NCI-H146 treated with DMSO at 0.1 percent for 48 hours (cell line): ENCODE data around the gene EIF4E1B.

ENCODE experiments used
- DNase-seq: peaks from one replicate; lab custom pipeline; 2025; ENCODE audit not compliant: unreplicated experiment; lab: John Stamatoyannopoulos, UW

EIF4E1B gene

DNA sequence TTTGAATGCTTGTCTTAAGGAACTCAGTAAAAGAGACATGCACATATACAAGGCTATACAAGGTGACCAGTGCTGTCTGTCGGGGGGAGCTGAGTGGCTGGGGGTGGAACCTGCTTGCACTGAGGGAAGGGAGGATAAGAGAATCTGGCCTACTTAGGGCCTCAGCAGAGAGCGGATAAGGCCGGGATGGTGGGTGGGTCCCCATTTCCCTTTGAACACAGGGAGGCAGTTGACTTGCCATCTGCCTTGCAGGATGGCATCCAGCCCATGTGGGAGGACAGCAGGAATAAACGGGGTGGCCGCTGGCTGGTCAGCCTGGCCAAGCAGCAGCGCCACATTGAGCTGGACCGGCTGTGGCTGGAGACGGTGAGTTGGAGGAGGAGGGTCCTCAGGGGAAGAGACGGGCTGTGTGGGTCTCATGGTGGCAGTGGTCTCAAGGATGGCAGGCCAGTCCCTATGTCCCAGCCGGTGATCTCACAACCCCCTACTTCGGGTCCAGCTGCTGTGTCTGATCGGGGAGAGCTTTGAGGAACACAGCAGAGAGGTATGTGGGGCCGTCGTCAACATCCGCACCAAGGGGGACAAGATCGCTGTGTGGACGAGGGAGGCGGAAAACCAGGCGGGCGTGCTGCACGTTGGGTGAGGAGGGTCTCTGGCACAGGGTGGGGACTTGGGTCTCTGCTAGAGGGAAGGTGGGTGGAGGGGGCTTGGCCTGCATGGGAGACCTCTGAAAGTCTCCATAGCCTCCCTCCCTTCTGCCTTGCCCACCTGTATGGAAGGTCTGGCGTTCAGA, 14.6 kb downstream of the EIF4E1B start:
- DNase-seq = no peak

DNA sequence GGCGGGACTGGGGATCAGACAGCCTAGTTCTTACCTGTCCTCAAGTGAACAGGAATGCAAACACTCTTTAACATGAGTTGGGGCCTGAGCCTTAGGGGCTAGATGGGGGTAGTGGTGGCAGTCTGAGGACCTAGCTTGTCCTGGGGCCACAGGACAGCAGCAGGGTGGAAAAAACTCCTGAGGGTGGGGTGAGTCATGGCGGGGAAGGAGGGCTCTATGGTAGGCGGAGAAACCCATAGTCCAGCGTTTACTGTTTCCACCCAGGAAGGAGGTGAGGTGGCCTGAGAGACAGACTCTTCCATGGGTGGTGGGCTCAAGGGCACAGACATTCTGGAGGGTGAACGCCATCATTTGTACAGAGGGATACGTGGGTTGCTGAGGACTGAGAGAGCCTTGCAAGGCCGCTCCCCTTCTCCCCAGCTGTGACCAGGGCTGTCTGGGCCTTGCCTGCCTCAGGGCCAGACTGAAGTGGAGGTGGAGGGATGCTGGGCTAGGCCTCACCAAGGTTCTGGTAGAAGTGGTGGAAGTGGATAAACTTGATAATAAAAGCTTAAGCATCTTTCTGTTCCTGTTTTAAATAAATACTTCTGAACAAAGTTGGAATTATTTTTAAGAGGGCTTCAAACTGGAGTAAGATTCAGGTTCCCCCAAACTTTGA, 15.7 kb downstream of the EIF4E1B start:
- DNase-seq = no peak

DNA sequence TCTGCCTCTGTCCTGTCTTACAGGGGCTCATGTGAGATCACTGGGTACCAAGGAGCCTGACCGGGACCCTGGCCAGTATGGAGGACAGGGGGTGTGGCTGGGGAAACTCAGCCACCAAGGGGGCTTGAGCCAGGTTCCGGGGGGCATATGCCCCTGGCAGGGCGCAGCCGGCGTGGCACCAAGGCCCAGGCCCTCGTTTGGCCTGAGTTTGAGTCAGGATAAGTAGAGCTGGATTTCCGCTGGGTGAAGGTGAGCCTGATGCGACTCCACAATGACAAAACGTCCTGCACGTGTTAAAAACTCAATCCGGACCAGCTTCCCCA, 16.2 kb downstream of the EIF4E1B start:
- DNase-seq = no peak

GRCh38 chr5:176647030-176647842, 16.8 kb downstream of the EIF4E1B start, which contains the start of gene TSPAN17:
Gene TSPAN17 (plus strand): TSS chr5:176647484. CDS start chr5:176647616, 132 bp downstream.
- peak; percentile 90 for DNase-seq

- DNase-seq = no peak
These were observed 17.5 kb downstream of the EIF4E1B start for GRCh38 chr5:176647843-176648473.

DNA sequence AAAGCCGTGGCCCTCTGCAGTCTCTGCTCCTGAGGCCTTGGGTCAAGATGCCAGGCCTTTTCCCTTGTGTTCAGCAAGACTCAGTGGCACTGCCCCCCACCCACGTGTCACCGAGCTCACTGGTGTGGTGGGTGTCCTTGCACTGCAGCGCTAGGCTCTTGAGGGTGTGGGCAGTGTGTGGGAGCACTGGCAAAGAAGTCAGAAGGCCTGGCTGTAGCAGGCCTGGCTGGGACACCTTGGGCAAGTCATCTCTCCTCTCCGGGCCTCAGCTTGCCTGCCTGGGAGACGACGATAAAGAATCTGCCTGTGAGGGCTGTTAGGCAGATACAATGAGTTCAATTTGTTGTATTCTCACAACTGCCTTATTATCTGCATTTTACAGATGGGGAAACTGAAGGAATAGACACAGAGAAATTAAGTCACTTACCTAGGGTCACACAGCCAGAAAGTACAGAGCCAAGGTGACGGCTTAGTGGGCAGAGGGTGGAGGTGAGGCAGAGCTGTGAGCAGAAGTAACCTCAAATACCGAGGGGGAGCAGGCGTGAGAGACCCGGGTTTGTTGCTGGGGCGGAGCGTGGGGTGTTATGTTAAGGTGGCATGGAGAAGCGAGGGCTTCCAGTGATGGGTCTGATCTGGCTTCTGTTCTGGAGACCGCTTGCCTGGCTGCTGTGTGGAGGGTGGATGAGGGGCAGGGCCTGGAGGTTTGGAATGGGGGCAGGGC, 18.2 kb downstream of the EIF4E1B start:
- DNase-seq = no peak

GRCh38 chr5:176650354-176650884, 19.9 kb downstream of the EIF4E1B start:
- DNase-seq = no peak

GRCh38 chr5:176651472-176651980, 21.1 kb downstream of the EIF4E1B start:
- no peak for DNase-seq

DNA sequence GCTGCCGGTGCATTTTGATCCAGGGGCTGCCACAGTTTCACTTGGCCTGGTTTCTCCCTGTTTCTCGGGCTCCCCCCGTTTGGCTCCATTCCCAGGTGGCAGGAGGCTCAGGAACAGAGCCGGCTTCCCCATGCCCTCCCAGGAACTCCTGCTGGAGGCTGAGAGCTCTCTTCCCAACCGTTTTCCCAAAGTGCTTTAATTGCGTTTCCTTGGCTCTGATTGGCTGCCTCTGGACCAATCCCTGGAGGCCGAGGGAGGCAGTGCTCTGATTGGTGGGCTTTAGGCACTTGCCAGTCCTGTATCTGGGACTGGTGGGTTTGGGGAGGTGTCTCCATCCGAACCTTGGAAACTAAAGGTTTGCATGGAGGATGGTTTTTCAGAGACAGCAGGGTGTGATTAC, 21.7 kb downstream of the EIF4E1B start:
- no peak for DNase-seq

DNA sequence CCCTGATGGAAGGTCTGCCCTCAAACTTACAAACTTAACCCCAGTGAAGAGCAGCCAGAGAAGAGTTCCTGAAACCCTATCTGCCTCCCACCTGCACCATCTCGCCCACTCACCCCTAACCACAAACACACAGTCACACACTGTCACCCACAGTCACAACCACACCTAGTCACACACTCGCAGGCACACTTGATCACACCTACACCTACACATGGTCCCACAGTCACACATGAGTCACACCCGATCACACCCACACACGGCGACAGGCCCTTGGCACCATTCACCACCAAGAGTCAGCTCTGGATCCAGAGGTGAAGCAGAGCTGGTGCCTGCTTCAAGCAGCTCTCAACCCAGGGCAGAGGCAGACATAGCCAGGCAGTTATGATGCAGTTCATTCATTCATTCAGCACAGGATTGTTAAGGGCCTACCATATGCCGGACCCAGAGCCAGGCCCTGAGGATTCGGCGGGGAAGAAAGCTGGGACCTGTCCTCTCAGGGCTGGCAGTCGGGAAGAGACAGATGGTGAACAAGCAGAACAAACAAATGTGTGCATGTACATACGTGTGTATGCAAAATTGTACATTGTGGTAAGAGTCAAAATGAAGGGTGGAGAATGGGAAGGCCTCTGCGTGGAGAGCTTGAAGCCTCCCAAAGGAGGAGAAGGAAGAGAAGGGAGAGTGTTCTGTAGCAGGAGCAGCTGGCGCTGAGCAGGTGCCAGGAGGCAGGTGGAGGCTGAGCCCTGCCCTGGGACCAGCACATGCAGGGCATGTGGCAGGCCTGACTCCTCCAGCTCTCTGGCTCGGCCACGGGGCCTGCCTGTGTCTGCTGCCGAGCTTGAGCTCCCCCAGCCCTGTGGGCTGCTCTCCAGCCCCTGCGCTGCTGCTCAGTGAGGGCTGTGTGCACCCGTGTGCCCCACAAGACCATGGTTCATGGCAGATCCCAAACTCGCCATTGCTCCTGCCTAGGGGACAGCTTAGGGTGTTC, 23.2 kb downstream of the EIF4E1B start:
- no peak for DNase-seq

DNA sequence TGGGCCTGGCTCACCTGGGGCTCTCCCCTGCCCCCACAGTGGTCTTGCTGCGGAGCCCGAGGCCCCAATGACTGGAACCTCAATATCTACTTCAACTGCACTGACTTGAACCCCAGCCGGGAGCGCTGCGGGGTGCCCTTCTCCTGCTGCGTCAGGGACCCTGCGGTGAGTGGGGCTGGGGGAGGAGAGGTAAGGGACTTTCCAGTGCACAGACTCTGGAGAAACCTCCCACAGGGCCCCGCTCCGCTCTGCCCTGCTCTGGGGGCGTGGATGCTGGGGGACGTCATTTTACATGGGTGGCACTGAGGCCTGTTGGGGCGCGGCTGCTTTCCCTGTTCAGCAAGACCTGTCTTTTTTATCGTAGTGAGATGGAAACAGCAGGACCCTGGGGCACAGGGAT, 24.4 kb downstream of the EIF4E1B start:
- DNase-seq = no peak

DNA sequence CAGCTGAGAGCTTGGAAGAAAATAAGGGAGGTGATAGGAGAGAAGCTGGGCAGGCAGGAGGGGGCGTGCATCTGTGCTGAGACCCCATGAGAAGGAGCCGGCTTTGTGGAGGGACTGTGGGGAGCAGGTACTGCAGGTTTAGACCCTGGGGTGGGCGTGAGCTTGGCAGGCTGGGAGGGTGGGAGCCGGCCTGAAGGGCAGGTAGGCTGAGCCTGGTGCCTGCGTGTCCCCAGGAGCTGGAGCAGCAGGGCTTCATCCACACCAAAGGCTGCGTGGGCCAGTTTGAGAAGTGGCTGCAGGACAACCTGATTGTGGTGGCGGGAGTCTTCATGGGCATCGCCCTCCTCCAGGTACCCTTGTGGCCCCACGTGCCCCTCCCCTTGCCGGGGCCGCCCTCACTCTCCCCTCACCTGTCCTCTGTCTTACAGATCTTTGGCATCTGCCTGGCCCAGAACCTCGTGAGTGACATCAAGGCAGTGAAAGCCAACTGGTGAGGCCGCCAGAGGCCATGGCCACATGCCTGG, 26.1 kb downstream of the EIF4E1B start:
- no peak for DNase-seq

- DNase-seq = peak; percentile 3
These were observed 27.6 kb downstream of the EIF4E1B start for GRCh38 chr5:176658007-176658599.

DNA sequence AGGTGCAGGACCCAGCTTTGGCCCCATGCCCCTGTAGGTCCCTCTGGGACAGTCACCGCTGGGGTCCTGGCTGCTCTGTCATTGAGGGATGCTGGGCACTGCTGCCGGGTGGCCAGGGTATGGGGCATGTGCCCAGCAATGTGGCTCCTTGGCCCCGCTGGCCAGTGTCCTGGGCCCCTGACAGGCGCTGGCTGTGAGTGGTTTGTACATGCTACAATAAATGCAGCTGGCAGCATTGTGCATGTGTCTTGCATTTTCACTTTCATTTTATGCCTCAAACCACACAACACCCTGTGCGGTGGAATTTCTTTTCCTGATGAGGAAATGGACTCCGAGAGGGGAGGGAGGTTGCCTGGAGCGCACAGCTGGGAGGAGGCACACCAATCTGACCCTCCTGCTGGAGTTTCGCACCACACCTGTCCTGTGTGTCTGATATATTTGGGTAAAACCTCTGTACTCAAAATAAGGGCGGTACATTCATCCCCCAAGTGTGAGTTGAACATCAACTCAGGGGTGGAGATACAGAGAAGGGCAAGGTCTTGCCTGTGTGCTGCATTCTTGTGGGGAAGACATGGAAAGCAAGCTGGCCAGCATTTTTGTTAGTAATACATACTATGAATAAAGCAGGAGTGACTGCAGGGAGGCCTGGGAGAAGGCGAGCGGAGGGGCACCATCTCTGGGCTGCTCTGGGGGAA, 28.5 kb downstream of the EIF4E1B start:
- no peak for DNase-seq

DNA sequence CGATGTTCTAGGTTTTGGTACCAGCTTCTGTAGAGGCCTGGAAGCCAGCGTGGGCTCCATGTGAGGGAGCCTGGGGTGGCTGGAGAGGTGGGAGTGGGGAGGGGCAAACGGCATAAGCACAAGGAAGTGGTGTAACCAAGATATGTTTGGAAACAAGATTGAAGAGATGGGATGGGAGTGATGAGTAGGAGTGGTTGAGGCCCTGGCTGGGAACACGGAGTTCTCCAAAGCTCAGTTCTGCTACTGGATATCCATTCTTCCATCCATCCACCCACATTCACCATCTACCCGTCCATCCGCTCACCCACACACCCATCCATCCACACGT, 29.0 kb downstream of the EIF4E1B start:
- DNase-seq = no peak

DNA sequence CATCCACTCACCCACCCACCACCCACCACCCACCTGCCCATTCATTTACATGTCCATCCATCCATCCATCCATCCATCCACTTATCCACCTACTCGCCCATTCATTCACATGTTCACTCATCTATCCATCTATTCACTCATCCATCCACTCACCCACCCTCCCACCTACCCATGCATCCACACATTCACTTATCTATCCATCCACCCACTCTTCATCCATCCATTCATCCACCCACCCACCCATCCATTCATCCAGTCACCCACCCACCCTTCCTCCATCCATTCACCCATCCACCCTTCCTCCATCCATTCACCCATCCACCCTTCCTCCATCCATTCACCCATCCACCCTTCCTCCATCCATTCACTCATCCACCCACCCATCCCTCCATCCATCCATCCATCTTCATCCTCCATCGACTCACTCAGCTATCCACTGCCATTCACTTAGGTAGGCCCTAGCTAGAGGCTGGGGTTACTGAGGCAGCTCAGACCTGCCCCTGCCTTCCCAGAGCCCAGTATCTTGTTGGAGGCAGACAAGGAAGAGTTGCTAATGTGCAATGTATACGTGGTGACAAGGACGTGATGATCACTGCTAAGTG, 29.5 kb downstream of the EIF4E1B start:
- DNase-seq = no peak

DNA sequence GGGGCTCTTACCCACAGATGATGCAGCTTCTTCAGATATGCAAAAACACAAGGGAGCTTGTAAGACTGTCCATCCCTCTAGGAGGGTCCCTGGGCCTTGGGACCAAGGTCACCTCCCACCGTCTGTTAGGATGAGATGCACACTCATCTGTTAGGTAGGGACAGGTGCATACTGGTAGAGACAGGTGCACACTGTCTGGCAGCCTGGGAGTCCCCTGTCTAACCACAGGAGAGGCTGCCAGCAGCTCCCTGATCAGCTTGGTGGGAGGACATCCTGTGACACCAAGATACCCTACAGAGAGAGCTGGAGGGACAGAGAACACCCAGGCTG, 30.0 kb downstream of the EIF4E1B start:
- DNase-seq = no peak
